Raji (cell line): ENCODE results near the gene ZNF408.
A peak's percentile ranks its signal among the peaks of the same experiment; 100 is the strongest.

Source experiments
- POLR2A ChIP-seq: IDR thresholded peaks from 2 replicates; pipeline ENCODE4 v1.6.1; 2011; ENCODE audit warnings: low read depth, low read length, control low read depth; ENCODE audit not compliant: insufficient read depth

ZNF408 gene

GRCh38 chr11:46700241-46701077 is at the start of gene ZNF408, which contains the start of gene ARHGAP1:
TSS of gene ZNF408 (plus strand) at chr11:46701031. CDS start at chr11:46701048, 17 bp downstream.
TSS of gene ARHGAP1 (minus strand) at chr11:46700619. CDS start at chr11:46696107, 4,512 bp downstream.
- TF ChIP-seq POLR2A = peak; percentile 79

GRCh38 chr11:46655631-46656030 is 45.2 kb upstream of the ZNF408 start:
- TF ChIP-seq POLR2A = no peak

GRCh38 chr11:46657186-46657585 is 43.6 kb upstream of the ZNF408 start:
- no peak for TF ChIP-seq POLR2A

- no peak for TF ChIP-seq POLR2A
Observed at GRCh38 chr11:46658259-46658658, 42.6 kb upstream of the ZNF408 start.

- TF ChIP-seq POLR2A = no peak
Observed at GRCh38 chr11:46659908-46660307, 40.9 kb upstream of the ZNF408 start.

- no peak for TF ChIP-seq POLR2A
Observed at GRCh38 chr11:46661836-46662235, 39.0 kb upstream of the ZNF408 start.

- TF ChIP-seq POLR2A = no peak
Observed at GRCh38 chr11:46662366-46662765, 38.5 kb upstream of the ZNF408 start.

GRCh38 chr11:46663277-46663940 is 37.4 kb upstream of the ZNF408 start:
- TF ChIP-seq POLR2A = no peak

- no peak for TF ChIP-seq POLR2A
Observed at GRCh38 chr11:46664612-46665011, 36.2 kb upstream of the ZNF408 start.

- TF ChIP-seq POLR2A = no peak
Observed at GRCh38 chr11:46665356-46665755, 35.5 kb upstream of the ZNF408 start.

- no peak for TF ChIP-seq POLR2A
Observed at GRCh38 chr11:46666516-46666915, 34.3 kb upstream of the ZNF408 start.

- TF ChIP-seq POLR2A = no peak
Observed at GRCh38 chr11:46667043-46667481, 33.8 kb upstream of the ZNF408 start.

- no peak for TF ChIP-seq POLR2A
Observed at GRCh38 chr11:46668480-46669085, 32.2 kb upstream of the ZNF408 start.

- no peak for TF ChIP-seq POLR2A
Observed at GRCh38 chr11:46669711-46670139, 31.1 kb upstream of the ZNF408 start.

GRCh38 chr11:46671958-46672315 is 28.9 kb upstream of the ZNF408 start:
- no peak for TF ChIP-seq POLR2A

- no peak for TF ChIP-seq POLR2A
Observed at GRCh38 chr11:46672381-46672839, 28.4 kb upstream of the ZNF408 start.

- TF ChIP-seq POLR2A = no peak
Observed at GRCh38 chr11:46673713-46674462, 26.9 kb upstream of the ZNF408 start.
